Measurements from ENCODE around the gene TGFBR1.

GRCh38 chr9:99105152-99106043 is 485 bp downstream of the TGFBR1 start:
- TF ChIP-seq CTCF (IDR thresholded peaks at IDR 0.05) (peak in 3 of 4 experiments; percentile 8 to 37 (median 14)), POLR2A (IDR thresholded peaks at IDR 0.05) (peak; percentile 25 to 51), POLR2AphosphoS5 (IDR thresholded peaks at IDR 0.05) (peak; percentile 24)

All from gastroesophageal sphincter (tissue), 3 donors.